ENCODE measurements around the gene FBP2.

- TF ChIP-seq, protein P1, sequence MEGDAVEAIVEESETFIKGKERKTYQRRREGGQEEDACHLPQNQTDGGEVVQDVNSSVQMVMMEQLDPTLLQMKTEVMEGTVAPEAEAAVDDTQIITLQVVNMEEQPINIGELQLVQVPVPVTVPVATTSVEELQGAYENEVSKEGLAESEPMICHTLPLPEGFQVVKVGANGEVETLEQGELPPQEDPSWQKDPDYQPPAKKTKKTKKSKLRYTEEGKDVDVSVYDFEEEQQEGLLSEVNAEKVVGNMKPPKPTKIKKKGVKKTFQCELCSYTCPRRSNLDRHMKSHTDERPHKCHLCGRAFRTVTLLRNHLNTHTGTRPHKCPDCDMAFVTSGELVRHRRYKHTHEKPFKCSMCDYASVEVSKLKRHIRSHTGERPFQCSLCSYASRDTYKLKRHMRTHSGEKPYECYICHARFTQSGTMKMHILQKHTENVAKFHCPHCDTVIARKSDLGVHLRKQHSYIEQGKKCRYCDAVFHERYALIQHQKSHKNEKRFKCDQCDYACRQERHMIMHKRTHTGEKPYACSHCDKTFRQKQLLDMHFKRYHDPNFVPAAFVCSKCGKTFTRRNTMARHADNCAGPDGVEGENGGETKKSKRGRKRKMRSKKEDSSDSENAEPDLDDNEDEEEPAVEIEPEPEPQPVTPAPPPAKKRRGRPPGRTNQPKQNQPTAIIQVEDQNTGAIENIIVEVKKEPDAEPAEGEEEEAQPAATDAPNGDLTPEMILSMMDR (IDR thresholded peaks at IDR 0.05): no peak
- no peak for TF ChIP-seq POLR2A (IDR thresholded peaks at IDR 0.05)
- TF ChIP-seq EP300 (IDR thresholded peaks at IDR 0.05): no peak
Observed at GRCh38 chr9:94528886-94529285, 64.7 kb downstream of the FBP2 start.
